ENCODE measurements around the gene SGCD.

GRCh38 chr5:156615901-156616300 is 288.9 kb downstream of the SGCD start:
- TF ChIP-seq, protein P1, sequence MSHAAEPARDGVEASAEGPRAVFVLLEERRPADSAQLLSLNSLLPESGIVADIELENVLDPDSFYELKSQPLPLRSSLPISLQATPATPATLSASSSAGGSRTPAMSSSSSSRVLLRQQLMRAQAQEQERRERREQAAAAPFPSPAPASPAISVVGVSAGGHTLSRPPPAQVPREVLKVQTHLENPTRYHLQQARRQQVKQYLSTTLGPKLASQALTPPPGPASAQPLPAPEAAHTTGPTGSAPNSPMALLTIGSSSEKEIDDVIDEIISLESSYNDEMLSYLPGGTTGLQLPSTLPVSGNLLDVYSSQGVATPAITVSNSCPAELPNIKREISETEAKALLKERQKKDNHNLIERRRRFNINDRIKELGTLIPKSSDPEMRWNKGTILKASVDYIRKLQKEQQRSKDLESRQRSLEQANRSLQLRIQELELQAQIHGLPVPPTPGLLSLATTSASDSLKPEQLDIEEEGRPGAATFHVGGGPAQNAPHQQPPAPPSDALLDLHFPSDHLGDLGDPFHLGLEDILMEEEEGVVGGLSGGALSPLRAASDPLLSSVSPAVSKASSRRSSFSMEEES (CRISPR knock-in tag; IDR thresholded peaks at IDR 0.05): no peak
- TF ChIP-seq, protein P2, sequence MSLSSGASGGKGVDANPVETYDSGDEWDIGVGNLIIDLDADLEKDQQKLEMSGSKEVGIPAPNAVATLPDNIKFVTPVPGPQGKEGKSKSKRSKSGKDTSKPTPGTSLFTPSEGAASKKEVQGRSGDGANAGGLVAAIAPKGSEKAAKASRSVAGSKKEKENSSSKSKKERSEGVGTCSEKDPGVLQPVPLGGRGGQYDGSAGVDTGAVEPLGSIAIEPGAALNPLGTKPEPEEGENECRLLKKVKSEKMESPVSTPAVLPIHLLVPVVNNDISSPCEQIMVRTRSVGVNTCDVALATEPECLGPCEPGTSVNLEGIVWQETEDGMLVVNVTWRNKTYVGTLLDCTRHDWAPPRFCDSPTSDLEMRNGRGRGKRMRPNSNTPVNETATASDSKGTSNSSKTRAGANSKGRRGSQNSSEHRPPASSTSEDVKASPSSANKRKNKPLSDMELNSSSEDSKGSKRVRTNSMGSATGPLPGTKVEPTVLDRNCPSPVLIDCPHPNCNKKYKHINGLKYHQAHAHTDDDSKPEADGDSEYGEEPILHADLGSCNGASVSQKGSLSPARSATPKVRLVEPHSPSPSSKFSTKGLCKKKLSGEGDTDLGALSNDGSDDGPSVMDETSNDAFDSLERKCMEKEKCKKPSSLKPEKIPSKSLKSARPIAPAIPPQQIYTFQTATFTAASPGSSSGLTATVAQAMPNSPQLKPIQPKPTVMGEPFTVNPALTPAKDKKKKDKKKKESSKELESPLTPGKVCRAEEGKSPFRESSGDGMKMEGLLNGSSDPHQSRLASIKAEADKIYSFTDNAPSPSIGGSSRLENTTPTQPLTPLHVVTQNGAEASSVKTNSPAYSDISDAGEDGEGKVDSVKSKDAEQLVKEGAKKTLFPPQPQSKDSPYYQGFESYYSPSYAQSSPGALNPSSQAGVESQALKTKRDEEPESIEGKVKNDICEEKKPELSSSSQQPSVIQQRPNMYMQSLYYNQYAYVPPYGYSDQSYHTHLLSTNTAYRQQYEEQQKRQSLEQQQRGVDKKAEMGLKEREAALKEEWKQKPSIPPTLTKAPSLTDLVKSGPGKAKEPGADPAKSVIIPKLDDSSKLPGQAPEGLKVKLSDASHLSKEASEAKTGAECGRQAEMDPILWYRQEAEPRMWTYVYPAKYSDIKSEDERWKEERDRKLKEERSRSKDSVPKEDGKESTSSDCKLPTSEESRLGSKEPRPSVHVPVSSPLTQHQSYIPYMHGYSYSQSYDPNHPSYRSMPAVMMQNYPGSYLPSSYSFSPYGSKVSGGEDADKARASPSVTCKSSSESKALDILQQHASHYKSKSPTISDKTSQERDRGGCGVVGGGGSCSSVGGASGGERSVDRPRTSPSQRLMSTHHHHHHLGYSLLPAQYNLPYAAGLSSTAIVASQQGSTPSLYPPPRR (CRISPR knock-in tag; IDR thresholded peaks at IDR 0.05; ENCODE audit: borderline replicate concordance): no peak
- TF ChIP-seq PYGO2 (tag; IDR thresholded peaks at IDR 0.05): no peak
- TF ChIP-seq, protein P3, sequence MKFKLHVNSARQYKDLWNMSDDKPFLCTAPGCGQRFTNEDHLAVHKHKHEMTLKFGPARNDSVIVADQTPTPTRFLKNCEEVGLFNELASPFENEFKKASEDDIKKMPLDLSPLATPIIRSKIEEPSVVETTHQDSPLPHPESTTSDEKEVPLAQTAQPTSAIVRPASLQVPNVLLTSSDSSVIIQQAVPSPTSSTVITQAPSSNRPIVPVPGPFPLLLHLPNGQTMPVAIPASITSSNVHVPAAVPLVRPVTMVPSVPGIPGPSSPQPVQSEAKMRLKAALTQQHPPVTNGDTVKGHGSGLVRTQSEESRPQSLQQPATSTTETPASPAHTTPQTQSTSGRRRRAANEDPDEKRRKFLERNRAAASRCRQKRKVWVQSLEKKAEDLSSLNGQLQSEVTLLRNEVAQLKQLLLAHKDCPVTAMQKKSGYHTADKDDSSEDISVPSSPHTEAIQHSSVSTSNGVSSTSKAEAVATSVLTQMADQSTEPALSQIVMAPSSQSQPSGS (CRISPR knock-in tag; IDR thresholded peaks at IDR 0.05): no peak
- no peak for TF ChIP-seq CTCF (IDR thresholded peaks at IDR 0.05 in 2 of 3, conservative IDR thresholded peaks at IDR 0.05 in 1 of 3; ENCODE audit: insufficient read depth in 2 of 3, low read depth in 1 of 3, low read length in 3 of 3)
- TF ChIP-seq TAF9B (IDR thresholded peaks at IDR 0.05; ENCODE audit: partially characterized antibody): no peak
